Caki2 (cell line): ENCODE results near the gene NIPAL3. TPM values are rescaled to one million over a fixed set of nuclear protein-coding genes. Genes with fewer than 3 reads are reported as not detected.

Experiments
- DNase-seq: peaks from one replicate; pipeline ENCODE4 v3.0.0-alpha.2; 2015; ENCODE audit warnings: low read depth
- in situ Hi-C: cut with HindIII; loops from 2 replicates; pipeline ENCODE4 v1.10.0; 2016; ENCODE audit warnings: low sequenced_read_pairs, low pct_unique_long_range_greater_than_20kb, mixed read lengths
- total RNA-seq: library from RNA; depleted of rRNA; stranded (reverse); fragments of >200 nt; shearing (Covaris generic); gene quantifications from 2 replicates; pipeline ENCODE4 v1.2.3, GENCODE V29; 2014; ENCODE audit warnings: low replicate concordance

The NIPAL3 gene
- total RNA-seq, 1 experiment from 2014 or later: 11.8 TPM

- in situ Hi-C loops: no loop called here
Observed at GRCh38 chr1:24388331-24388885, 27.2 kb upstream of the NIPAL3 start.

DNA sequence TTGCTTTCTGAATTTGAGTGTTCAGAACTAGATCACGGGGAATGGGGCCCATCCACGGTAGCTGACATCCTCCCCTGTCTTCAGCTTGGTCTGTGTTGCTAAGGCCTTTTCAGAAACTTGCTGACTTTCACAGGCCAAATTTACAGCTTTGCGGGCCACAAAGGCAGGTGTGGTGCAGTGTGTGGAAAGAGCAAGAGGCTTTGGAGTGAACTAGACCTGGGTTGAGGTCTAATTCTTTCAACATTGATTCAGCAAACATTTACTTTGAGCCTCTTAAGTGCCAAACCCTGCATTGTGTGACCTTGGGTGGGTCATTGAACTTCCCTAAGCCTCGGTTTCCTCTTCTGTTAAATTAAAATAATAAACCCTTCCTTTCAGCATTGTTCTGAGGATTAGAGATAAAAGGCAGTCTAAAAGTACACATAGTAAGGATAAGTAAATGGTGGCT lies 26.3 kb upstream of the NIPAL3 start:
- in situ Hi-C loops: no loop called here
- no peak for DNase-seq

More at GRCh38 chr1:24388331-24388885, 27.2 kb upstream of the NIPAL3 start:
- no peak for DNase-seq

- in situ Hi-C loops: loop anchor here (10.0 kb wide), 1 partner anchor 196 kb away; no protein-coding TSS in a partner anchor
- DNase-seq: peak; percentile 62
Observed at GRCh38 chr1:24390924-24391782, 24.4 kb upstream of the NIPAL3 start.

DNA sequence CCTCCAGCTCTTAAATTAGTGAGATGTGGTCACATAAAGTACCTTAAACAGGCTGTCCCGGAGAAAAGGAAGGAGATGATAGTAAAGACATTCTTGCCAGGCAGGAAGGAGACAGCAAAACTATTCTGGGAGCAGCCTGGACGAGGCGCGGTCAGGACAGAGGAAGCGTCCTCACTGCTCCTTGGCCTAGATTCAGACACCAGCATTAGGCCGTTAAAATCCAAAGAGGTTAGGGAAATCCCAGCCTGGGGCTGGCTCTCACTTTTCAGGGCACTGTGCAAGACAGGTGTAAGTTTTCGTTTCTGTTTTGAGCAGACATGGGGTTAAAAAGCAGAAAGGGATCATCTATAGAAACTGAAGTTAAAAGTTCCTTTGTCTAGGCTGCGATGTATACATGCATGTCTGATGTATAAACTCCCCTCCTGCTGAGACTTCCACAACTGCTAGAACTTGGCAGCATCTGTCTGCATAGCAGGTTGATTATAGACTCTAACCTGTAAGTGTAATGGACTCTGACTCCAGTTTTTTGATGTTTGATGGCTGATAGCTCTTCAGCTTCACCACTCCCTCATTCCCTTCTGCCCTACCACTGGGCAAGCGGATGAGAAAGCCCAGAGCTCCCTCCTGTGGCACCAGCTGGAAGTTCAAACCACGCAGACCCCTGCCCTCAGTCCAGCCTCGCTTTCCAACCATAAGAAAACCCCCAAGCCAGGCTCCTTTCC lies 23.6 kb upstream of the NIPAL3 start:
- DNase-seq: no peak
- in situ Hi-C loops: loop anchor here (10.0 kb wide), 1 partner anchor 197 kb away; no protein-coding TSS in a partner anchor

GRCh38 chr1:24392604-24392946 lies 23.0 kb upstream of the NIPAL3 start:
- DNase-seq: no peak
- in situ Hi-C loops: loop anchor here (10.0 kb wide), 1 partner anchor 198 kb away; no protein-coding TSS in a partner anchor

- no peak for DNase-seq
- in situ Hi-C loops: loop anchor here (10.0 kb wide), 1 partner anchor 198 kb away; no protein-coding TSS in a partner anchor
Observed at GRCh38 chr1:24392982-24393650, 22.5 kb upstream of the NIPAL3 start.

DNA sequence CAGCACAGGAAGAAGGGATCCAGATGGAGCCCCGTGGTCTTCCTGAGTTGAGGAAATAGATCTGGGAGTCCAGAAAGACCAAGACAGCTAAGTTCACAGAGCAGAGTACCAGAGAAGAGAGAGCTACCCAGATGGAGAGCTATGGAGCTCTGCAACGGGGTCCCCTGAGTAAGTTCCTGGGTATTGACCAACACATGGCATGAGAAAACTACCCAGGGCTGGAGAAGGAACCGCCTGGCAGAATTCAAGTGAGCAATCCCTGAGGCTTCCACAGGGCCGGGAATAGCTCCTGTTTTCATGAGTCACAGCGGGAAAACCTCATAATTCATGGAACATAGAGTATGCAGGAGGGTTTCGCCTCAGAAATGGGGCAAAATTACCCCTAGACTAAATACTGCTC lies 21.7 kb upstream of the NIPAL3 start:
- no peak for DNase-seq
- in situ Hi-C loops: loop anchor here (10.0 kb wide), 1 partner anchor 199 kb away; no protein-coding TSS in a partner anchor

- in situ Hi-C loops: loop anchor here (25.0 kb wide), 1 partner anchor 237 kb away; the partner anchor contains the start of gene SRRM1
- DNase-seq: no peak
Observed at GRCh38 chr1:24400065-24400464, 15.5 kb upstream of the NIPAL3 start.

- DNase-seq: no peak
- in situ Hi-C loops: loop anchor here (25.0 kb wide), 1 partner anchor 233 kb away; the partner anchor contains the start of gene SRRM1
Observed at GRCh38 chr1:24403806-24404205, 11.8 kb upstream of the NIPAL3 start.

- DNase-seq: no peak
- in situ Hi-C loops: loop anchor here (25.0 kb wide), 1 partner anchor 231 kb away; the partner anchor contains the start of gene SRRM1
Observed at GRCh38 chr1:24406788-24407187, 8.8 kb upstream of the NIPAL3 start.

GRCh38 chr1:24409535-24409934 lies 6.1 kb upstream of the NIPAL3 start:
- no peak for DNase-seq
- in situ Hi-C loops: loop anchor here (25.0 kb wide), 1 partner anchor 228 kb away; the partner anchor contains the start of gene SRRM1

DNA sequence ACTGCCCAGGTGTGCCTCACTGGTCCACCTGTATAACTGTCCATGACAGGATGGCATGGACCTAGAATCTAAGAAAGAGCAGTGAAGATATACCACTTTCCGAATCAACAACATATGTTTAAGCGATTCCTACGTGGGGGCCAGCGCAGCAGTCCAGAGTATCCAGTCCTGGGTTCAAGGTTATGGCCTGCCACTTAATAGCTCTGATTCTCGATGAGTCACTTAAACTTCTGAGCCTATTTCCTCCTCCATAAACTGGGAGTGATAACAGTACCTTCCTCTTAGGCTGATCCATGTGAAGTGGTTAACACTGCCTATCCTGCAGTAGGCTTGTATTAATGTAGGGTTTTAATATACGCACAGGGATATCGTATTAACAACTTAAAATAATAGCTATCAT lies 4.9 kb upstream of the NIPAL3 start:
- DNase-seq: no peak
- in situ Hi-C loops: loop anchor here (25.0 kb wide), 1 partner anchor 227 kb away; the partner anchor contains the start of gene SRRM1

GRCh38 chr1:24411963-24412362 lies 3.6 kb upstream of the NIPAL3 start:
- in situ Hi-C loops: loop anchor here (25.0 kb wide), 1 partner anchor 225 kb away; the partner anchor contains the start of gene SRRM1
- DNase-seq: peak; percentile 60

DNA sequence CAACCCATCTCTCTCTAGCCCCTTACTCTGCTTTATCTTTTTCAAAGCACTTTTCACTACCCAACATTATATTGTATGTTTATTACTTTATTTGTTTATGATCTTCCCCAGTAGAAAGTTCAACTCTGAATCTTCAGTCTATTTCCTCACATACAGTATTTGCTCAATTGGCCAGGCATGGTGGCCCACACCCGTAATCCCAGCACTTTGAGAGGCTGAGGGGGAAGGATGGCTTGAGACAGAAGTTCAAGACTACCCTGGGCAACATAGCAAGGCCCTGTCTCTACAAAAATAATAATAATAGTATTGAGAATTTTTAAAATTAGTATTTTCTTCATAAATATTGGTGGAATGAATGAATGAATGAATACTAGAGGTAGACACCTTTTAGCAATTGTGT lies 3.2 kb upstream of the NIPAL3 start:
- in situ Hi-C loops: loop anchor here (25.0 kb wide), 1 partner anchor 225 kb away; the partner anchor contains the start of gene SRRM1
- DNase-seq: no peak

- in situ Hi-C loops: loop anchor here (25.0 kb wide), 1 partner anchor 224 kb away; the partner anchor contains the start of gene SRRM1
- peak; percentile 91 for DNase-seq
Observed at GRCh38 chr1:24413350-24414163, 2.0 kb upstream of the NIPAL3 start, which contains the start of gene STPG1. Gene STPG1, minus strand, starts transcription at chr1:24413782. Its CDS starts 12,394 bp downstream, at chr1:24401388.

GRCh38 chr1:24414775-24415333 lies 748 bp upstream of the NIPAL3 start:
- in situ Hi-C loops: loop anchor here (25.0 kb wide), 1 partner anchor 222 kb away; the partner anchor contains the start of gene SRRM1
- DNase-seq: no peak
